Amniotic stem cell (primary cell): ENCODE results near the gene GZMA.
A peak's percentile ranks its signal among the peaks of the same experiment; 100 is the strongest.
"Not testable (repeated sequence)": the region's sequence is repeated elsewhere in the genome, so short reads cannot be mapped to it uniquely, and the experiment has no call there.

Experiments used
- DNase-seq: peaks from one replicate; lab custom pipeline; 2025; lab: John Stamatoyannopoulos, UW

The GZMA gene

GRCh38 chr5:55102348-55102747 is at the start of gene GZMA:
TSS of gene GZMA (plus strand) at chr5:55102646. CDS start at chr5:55102683, 37 bp downstream.
- DNase-seq, result no peak

GRCh38 chr5:55055183-55055582 is 47.3 kb upstream of the GZMA start:
- no peak for DNase-seq

- DNase-seq, result no peak
Observed at GRCh38 chr5:55062039-55062779, 40.2 kb upstream of the GZMA start.

- peak; percentile 56 for DNase-seq
Observed at GRCh38 chr5:55063220-55063863, 39.1 kb upstream of the GZMA start.

- DNase-seq, result peak; percentile 7
Observed at GRCh38 chr5:55063899-55064298, 38.5 kb upstream of the GZMA start.

GRCh38 chr5:55064523-55064922 is 37.9 kb upstream of the GZMA start:
- DNase-seq, result no peak

- DNase-seq, result no peak
Observed at GRCh38 chr5:55066277-55066676, 36.2 kb upstream of the GZMA start.

GRCh38 chr5:55070968-55071367 is 31.5 kb upstream of the GZMA start:
- no peak for DNase-seq

GRCh38 chr5:55071413-55071812 is 31.0 kb upstream of the GZMA start:
- DNase-seq, result no peak

GRCh38 chr5:55072666-55073065 is 29.8 kb upstream of the GZMA start:
- DNase-seq, result no peak

- DNase-seq, result no peak
Observed at GRCh38 chr5:55073211-55073610, 29.2 kb upstream of the GZMA start.

- no peak for DNase-seq
Observed at GRCh38 chr5:55081541-55081940, 20.9 kb upstream of the GZMA start.

GRCh38 chr5:55089301-55089700 is 13.1 kb upstream of the GZMA start:
- not testable (repeated sequence) for DNase-seq

- not testable (repeated sequence) for DNase-seq
Observed at GRCh38 chr5:55091011-55091410, 11.4 kb upstream of the GZMA start.

GRCh38 chr5:55096182-55096581 is 6.3 kb upstream of the GZMA start:
- no peak for DNase-seq

- DNase-seq, result no peak
Observed at GRCh38 chr5:55096861-55097260, 5.6 kb upstream of the GZMA start.

GRCh38 chr5:55101148-55101547 is 1.3 kb upstream of the GZMA start:
- not testable (repeated sequence) for DNase-seq

- no peak for DNase-seq
Observed at GRCh38 chr5:55101556-55102276, 730 bp upstream of the GZMA start.

- DNase-seq, result no peak
Observed at GRCh38 chr5:55104036-55104772, 1.8 kb downstream of the GZMA start.

- DNase-seq, result no peak
Observed at GRCh38 chr5:55104946-55105701, 2.7 kb downstream of the GZMA start.

- not testable (repeated sequence) for DNase-seq
Observed at GRCh38 chr5:55105976-55106375, 3.5 kb downstream of the GZMA start.

- no peak for DNase-seq
Observed at GRCh38 chr5:55108661-55109060, 6.2 kb downstream of the GZMA start.
